A549 (cell line): ENCODE results near the gene MCTP2. TPM values are rescaled to one million over a fixed set of nuclear protein-coding genes. Genes with fewer than 3 reads are reported as not detected.

Experiments used
- ATAC-seq, 2 experiments: fragments of 200-7000 bp in 1 of 2; fragments of >200 bp in 1 of 2; cut with Nextera tagmentation in 1 of 2; cut with Tn5 transposase in 1 of 2; 3 replicates each; pipeline versions ENCODE4 v1.8.0 to v1.9.1; 2018 to 2020; ENCODE audit warnings: mild to moderate bottlenecking in 1 of 2, moderate library complexity in 1 of 2
- CTCF ChIA-PET: fragments of 300-600 bp; sonication (Branson Sonifier 250); formaldehyde crosslinking; extraction: SDS; loops from one replicate; lab custom pipeline; 2021; ENCODE audit warnings: antibody characterized with exemption, inconsistent platforms; lab: Yijun Ruan, JAX
- POLR2A ChIA-PET: fragments of 350-600 bp; formaldehyde crosslinking; extraction: SDS; loops from one replicate; lab custom pipeline; 2021; ENCODE audit warnings: antibody characterized with exemption, inconsistent platforms; lab: Yijun Ruan, JAX
- DNase-seq, 2 experiments: peaks; one replicate each; pipeline versions ENCODE4 v3.0.0 to v3.0.0-alpha.2; 2011 to 2016; ENCODE audit warnings: low read depth in 1 of 2, low spot score in 1 of 2
- FAIRE-seq: peaks from 2 replicates; lab custom pipeline; 2011; peaks lifted over from hg19 to GRCh38; lab: Jason Lieb, UNC
- H3K27ac ChIP-seq, 2 experiments: fragments of >200 bp; sonication (Bioruptor Twin); formaldehyde crosslinking; 3 replicates each; pipeline ENCODE4 v1.5.1; 2016 to 2017
- H3K4me1 ChIP-seq: fragments of >200 bp; sonication (Bioruptor Twin); formaldehyde crosslinking; 3 replicates; pipeline ENCODE4 v1.6.1; 2016
- H3K4me2 ChIP-seq: fragments of >200 bp; sonication (Bioruptor Twin); formaldehyde crosslinking; 3 replicates; pipeline ENCODE4 v1.6.1; 2016
- H3K4me3 ChIP-seq: fragments of >200 bp; sonication (Bioruptor Twin); formaldehyde crosslinking; 3 replicates; pipeline ENCODE4 v1.5.1; 2016
- H3K9me3 ChIP-seq: fragments of >200 bp; sonication (Bioruptor Twin); formaldehyde crosslinking; 3 replicates; pipeline ENCODE4 v1.6.1; 2016
- CBX2 ChIP-seq: fragments of 200-600 bp; sonication (generic); IDR thresholded peaks from 2 replicates; pipeline ENCODE4 v1.6.1; 2016; ENCODE audit warnings: low read depth, mild to moderate bottlenecking, borderline replicate concordance
- CBX8 ChIP-seq: fragments of 200-600 bp; sonication (generic); IDR thresholded peaks from 2 replicates; pipeline ENCODE4 v1.6.1; 2016
- CEBPB ChIP-seq, 2 experiments: fragments of >200 bp in 1 of 2; sonication (Bioruptor Twin) in 1 of 2; formaldehyde crosslinking in 1 of 2; IDR thresholded peaks; 2 replicates each; pipeline ENCODE4 v1.6.1; 2012 to 2016
- EHF ChIP-seq: fragments of 250-450 bp; sonication (Bioruptor Pico); IDR thresholded peaks from 2 replicates; pipeline ENCODE4 v1.5.0; 2020; ENCODE audit warnings: mild to moderate bottlenecking
- EHMT2 ChIP-seq: fragments of 200-600 bp; sonication (generic); IDR thresholded peaks from 2 replicates; pipeline ENCODE4 v1.6.1; 2016; ENCODE audit warnings: antibody characterized with exemption, low read depth, mild to moderate bottlenecking, moderate library complexity
- ESRRA ChIP-seq: fragments of 150-350 bp; IDR thresholded peaks from 2 replicates; pipeline ENCODE4 v1.6.1; 2014; ENCODE audit warnings: mild to moderate bottlenecking, low read length, borderline replicate concordance
- FOXS1 ChIP-seq: fragments of 250-450 bp; sonication (Bioruptor Pico); IDR thresholded peaks from 2 replicates; pipeline ENCODE4 v1.5.0; 2020; ENCODE audit warnings: mild to moderate bottlenecking, moderate library complexity
- HDAC2 ChIP-seq: fragments of 200-600 bp; sonication (generic); IDR thresholded peaks from 2 replicates; pipeline ENCODE4 v1.6.1; 2016
- HEYL ChIP-seq: fragments of 250-450 bp; sonication (Bioruptor Pico); IDR thresholded peaks from 2 replicates; pipeline ENCODE4 v1.8.0; 2021; ENCODE audit warnings: mild to moderate bottlenecking, moderate library complexity
- HOXA7 ChIP-seq: fragments of 250-450 bp; sonication (Bioruptor Pico); IDR thresholded peaks from 2 replicates; pipeline ENCODE4 v1.5.0; 2020; ENCODE audit warnings: mild to moderate bottlenecking, moderate library complexity
- HOXB5 ChIP-seq: fragments of 250-450 bp; sonication (Bioruptor Pico); IDR thresholded peaks from 2 replicates; pipeline ENCODE4 v1.5.0; 2020; ENCODE audit warnings: mild to moderate bottlenecking, moderate library complexity
- KDM5A ChIP-seq: fragments of 200-600 bp; sonication (generic); IDR thresholded peaks from 2 replicates; pipeline ENCODE4 v1.6.1; 2016; ENCODE audit warnings: antibody characterized with exemption, mild to moderate bottlenecking
- MAZ ChIP-seq: fragments of 150-350 bp; IDR thresholded peaks from 2 replicates; pipeline ENCODE4 v1.6.1; 2014; ENCODE audit warnings: antibody characterized with exemption, low read depth, low read length, borderline replicate concordance
- NPAS2 ChIP-seq: fragments of 250-450 bp; sonication (Bioruptor Pico); IDR thresholded peaks from 2 replicates; pipeline ENCODE4 v1.8.0; 2022; ENCODE audit warnings: mild to moderate bottlenecking, moderate library complexity, borderline replicate concordance
- NR3C1 ChIP-seq: fragments of >200 bp; sonication (Bioruptor Twin); formaldehyde crosslinking; IDR thresholded peaks from 3 replicates; pipeline ENCODE4 v1.6.1; 2017
- PHF8 ChIP-seq: fragments of 200-600 bp; sonication (generic); IDR thresholded peaks from 2 replicates; pipeline ENCODE4 v1.6.1; 2016; ENCODE audit warnings: low read depth, mild to moderate bottlenecking, antibody characterized with exemption, moderate library complexity, borderline replicate concordance
- RAD21 ChIP-seq, 2 experiments: fragments of >200 bp in 1 of 2; sonication (Bioruptor Twin) in 1 of 2; formaldehyde crosslinking in 1 of 2; IDR thresholded peaks in 1 of 2; conservative IDR thresholded peaks in 1 of 2; 2 replicates in 1 of 2; 3 replicates in 1 of 2; pipeline ENCODE4 v1.6.1; 2012 to 2018; ENCODE audit warnings: inconsistent platforms in 1 of 2
- RFX5 ChIP-seq: fragments of 450-650 bp; IDR thresholded peaks from 2 replicates; pipeline ENCODE4 v1.7.1; 2014; ENCODE audit warnings: antibody characterized with exemption, mild to moderate bottlenecking, moderate library complexity
- SMC3 ChIP-seq: fragments of >200 bp; sonication (Bioruptor Twin); formaldehyde crosslinking; IDR thresholded peaks from 3 replicates; pipeline ENCODE4 v1.6.1; 2018; ENCODE audit warnings: inconsistent platforms
- TFCP2L1 ChIP-seq: fragments of 250-450 bp; sonication (Bioruptor Pico); IDR thresholded peaks from 2 replicates; pipeline ENCODE4 v1.5.0; 2021; ENCODE audit warnings: mild to moderate bottlenecking
- WGBS: methylation state at CpG from one replicate; pipeline ENCODE4 v1.1.6; 2017; ENCODE audit errors: missing lambda C conversion rate; 5-methylcytosine and 5-hydroxymethylcytosine counted together
- polyA plus RNA-seq, 4 experiments: library from polyadenylated mRNA; depleted of rRNA in 3 of 4; stranded (reverse); fragments of >200 nt; fragmentation: RNase III in 1 of 4; extraction: RNeasy Plus Mini Kit Qiagen cat#74134 plus additional on column Dnase treatment in 1 of 4; gene quantifications; 2 replicates in 3 of 4; 3 replicates in 1 of 4; pipeline ENCODE4 v1.2.3, GENCODE V29; 2011 to 2017
- TF ChIP-seq, protein P1 (sequence below): IDR thresholded peaks from 2 replicates; pipeline ENCODE4 v1.6.1; 2012
- TF ChIP-seq, protein P2 (sequence below): fragments of 250-450 bp; sonication (Bioruptor Pico); IDR thresholded peaks from 2 replicates; pipeline ENCODE4 v1.5.0; 2021; ENCODE audit warnings: mild to moderate bottlenecking, moderate library complexity, borderline replicate concordance
- TF ChIP-seq, protein P3 (sequence below): IDR thresholded peaks from 2 replicates; pipeline ENCODE4 v1.6.1; 2012
- TF ChIP-seq, protein P4 (sequence below): IDR thresholded peaks from 2 replicates; pipeline ENCODE4 v1.6.1; 2012; ENCODE audit warnings: low read depth, borderline replicate concordance
- TF ChIP-seq, protein P5 (sequence below): fragments of 200-600 bp; sonication (generic); IDR thresholded peaks from 2 replicates; pipeline ENCODE4 v1.6.1; 2016; ENCODE audit warnings: antibody characterized with exemption, mild to moderate bottlenecking, moderate library complexity
- TF ChIP-seq, protein P6 (sequence below): fragments of 450-650 bp; IDR thresholded peaks from 2 replicates; pipeline ENCODE4 v1.6.1; 2014; ENCODE audit warnings: antibody characterized with exemption

The MCTP2 gene
- polyA plus RNA-seq, 2 of the 4 experiments (the other 2 are of a cell fraction): not detected

DNA sequence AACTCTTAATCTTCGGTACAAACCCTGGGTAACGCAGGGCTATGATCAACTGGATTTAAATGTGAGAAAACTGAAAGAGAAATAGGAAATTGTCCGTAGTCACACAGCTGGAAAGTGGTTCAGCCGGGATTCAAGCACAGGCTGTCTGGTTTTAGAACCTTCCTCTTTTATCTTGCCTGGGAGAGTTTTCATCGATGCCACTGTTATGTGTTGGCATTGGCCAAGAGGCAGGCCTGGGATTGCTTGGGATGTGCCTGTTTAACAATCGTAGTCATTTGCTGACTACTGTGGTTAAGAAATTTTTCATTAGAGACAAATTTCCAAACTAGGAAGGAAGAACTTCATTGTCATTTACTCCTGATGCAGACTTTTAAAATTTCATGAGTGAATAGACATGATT lies 4.3 kb downstream of the MCTP2 start:
- FAIRE-seq (no peak), ATAC-seq (no peak), DNase-seq (no peak)
- WGBS: 8% methylated on average over 6 of the region's 6 CpGs
- Histone ChIP-seq H3K4me2 (no peak overlapping the region), H3K9me3 (peaks cover 3% of the 10 kb centered on the region; the same call in 1 of the 3 replicates), H3K4me3 (no peak overlapping the region), H3K27ac (no peak overlapping the region), H3K4me1 (no peaks in the 10 kb centered on the region)
- ChIA-PET POLR2A (no interaction called here), CTCF (interaction anchor here (0.7 kb wide), 1 partner anchor 975 kb away, joined by 4 read pairs; no protein-coding TSS in a partner anchor)
- TF ChIP-seq HOXB5 (CRISPR knock-in tag): no peak
- TF ChIP-seq NR3C1: no peak
- TF ChIP-seq ESRRA: no peak
- no peak for TF ChIP-seq NPAS2
- TF ChIP-seq, protein P1, sequence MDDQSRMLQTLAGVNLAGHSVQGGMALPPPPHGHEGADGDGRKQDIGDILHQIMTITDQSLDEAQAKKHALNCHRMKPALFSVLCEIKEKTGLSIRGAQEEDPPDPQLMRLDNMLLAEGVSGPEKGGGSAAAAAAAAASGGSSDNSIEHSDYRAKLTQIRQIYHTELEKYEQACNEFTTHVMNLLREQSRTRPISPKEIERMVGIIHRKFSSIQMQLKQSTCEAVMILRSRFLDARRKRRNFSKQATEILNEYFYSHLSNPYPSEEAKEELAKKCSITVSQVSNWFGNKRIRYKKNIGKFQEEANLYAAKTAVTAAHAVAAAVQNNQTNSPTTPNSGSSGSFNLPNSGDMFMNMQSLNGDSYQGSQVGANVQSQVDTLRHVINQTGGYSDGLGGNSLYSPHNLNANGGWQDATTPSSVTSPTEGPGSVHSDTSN: no peak
- no peak for TF ChIP-seq FOXS1 (CRISPR knock-in tag)
- TF ChIP-seq SMC3: no peak
- TF ChIP-seq, protein P2, sequence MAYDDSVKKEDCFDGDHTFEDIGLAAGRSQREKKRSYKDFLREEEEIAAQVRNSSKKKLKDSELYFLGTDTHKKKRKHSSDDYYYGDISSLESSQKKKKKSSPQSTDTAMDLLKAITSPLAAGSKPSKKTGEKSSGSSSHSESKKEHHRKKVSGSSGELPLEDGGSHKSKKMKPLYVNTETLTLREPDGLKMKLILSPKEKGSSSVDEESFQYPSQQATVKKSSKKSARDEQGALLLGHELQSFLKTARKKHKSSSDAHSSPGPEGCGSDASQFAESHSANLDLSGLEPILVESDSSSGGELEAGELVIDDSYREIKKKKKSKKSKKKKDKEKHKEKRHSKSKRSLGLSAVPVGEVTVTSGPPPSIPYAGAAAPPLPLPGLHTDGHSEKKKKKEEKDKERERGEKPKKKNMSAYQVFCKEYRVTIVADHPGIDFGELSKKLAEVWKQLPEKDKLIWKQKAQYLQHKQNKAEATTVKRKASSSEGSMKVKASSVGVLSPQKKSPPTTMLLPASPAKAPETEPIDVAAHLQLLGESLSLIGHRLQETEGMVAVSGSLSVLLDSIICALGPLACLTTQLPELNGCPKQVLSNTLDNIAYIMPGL (CRISPR knock-in tag): no peak
- TF ChIP-seq CBX2: no peak
- TF ChIP-seq, protein P3, sequence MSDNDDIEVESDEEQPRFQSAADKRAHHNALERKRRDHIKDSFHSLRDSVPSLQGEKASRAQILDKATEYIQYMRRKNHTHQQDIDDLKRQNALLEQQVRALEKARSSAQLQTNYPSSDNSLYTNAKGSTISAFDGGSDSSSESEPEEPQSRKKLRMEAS: no peak
- no peak for TF ChIP-seq HOXA7 (CRISPR knock-in tag)
- TF ChIP-seq, protein P4, sequence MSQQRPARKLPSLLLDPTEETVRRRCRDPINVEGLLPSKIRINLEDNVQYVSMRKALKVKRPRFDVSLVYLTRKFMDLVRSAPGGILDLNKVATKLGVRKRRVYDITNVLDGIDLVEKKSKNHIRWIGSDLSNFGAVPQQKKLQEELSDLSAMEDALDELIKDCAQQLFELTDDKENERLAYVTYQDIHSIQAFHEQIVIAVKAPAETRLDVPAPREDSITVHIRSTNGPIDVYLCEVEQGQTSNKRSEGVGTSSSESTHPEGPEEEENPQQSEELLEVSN: no peak
- TF ChIP-seq EHMT2: no peak
- no peak for TF ChIP-seq RFX5
- TF ChIP-seq, protein P5, sequence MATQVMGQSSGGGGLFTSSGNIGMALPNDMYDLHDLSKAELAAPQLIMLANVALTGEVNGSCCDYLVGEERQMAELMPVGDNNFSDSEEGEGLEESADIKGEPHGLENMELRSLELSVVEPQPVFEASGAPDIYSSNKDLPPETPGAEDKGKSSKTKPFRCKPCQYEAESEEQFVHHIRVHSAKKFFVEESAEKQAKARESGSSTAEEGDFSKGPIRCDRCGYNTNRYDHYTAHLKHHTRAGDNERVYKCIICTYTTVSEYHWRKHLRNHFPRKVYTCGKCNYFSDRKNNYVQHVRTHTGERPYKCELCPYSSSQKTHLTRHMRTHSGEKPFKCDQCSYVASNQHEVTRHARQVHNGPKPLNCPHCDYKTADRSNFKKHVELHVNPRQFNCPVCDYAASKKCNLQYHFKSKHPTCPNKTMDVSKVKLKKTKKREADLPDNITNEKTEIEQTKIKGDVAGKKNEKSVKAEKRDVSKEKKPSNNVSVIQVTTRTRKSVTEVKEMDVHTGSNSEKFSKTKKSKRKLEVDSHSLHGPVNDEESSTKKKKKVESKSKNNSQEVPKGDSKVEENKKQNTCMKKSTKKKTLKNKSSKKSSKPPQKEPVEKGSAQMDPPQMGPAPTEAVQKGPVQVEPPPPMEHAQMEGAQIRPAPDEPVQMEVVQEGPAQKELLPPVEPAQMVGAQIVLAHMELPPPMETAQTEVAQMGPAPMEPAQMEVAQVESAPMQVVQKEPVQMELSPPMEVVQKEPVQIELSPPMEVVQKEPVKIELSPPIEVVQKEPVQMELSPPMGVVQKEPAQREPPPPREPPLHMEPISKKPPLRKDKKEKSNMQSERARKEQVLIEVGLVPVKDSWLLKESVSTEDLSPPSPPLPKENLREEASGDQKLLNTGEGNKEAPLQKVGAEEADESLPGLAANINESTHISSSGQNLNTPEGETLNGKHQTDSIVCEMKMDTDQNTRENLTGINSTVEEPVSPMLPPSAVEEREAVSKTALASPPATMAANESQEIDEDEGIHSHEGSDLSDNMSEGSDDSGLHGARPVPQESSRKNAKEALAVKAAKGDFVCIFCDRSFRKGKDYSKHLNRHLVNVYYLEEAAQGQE: no peak
- TF ChIP-seq CEBPB (IDR thresholded peaks at IDR 0.05): no peak

DNA sequence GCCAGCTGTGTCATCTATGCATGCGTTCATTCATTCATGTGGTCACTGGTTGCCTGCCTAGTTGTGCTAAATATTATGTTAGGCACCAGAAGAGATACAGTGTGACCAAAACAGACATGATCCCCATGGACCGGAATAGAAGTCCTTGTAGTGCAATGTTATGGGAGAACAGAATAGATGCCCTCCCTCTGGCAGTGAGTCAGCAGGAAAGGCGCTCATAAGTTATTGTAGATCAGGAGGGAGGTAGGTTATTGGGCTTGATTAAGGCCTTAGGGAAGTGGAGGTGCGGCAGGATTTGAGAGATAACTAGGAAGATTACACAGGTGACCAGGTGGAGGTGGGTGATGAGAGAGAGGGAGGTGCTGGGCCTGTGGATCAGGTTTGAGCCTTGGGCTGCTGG lies 5.2 kb downstream of the MCTP2 start:
- CTCF ChIA-PET: no interaction called here
- Histone ChIP-seq H3K9me3 (0 out of 3 replicates have a peak, but pooled peaks cover 3% of the 10 kb centered on the region), H3K4me1 (no peaks in the 10 kb centered on the region), H3K4me2 (no peak overlapping the region)
- FAIRE-seq (no peak), ATAC-seq (no peak)
- 19% methylated on average over 4 of the region's 4 CpGs for WGBS
- no peak for TF ChIP-seq TFCP2L1 (CRISPR knock-in tag)
- no peak for TF ChIP-seq EHF (CRISPR knock-in tag)
- TF ChIP-seq, protein P1: no peak
- no peak for TF ChIP-seq KDM5A
- TF ChIP-seq HDAC2: no peak
- TF ChIP-seq, protein P6, sequence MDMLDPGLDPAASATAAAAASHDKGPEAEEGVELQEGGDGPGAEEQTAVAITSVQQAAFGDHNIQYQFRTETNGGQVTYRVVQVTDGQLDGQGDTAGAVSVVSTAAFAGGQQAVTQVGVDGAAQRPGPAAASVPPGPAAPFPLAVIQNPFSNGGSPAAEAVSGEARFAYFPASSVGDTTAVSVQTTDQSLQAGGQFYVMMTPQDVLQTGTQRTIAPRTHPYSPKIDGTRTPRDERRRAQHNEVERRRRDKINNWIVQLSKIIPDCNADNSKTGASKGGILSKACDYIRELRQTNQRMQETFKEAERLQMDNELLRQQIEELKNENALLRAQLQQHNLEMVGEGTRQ: no peak
- no peak for TF ChIP-seq RAD21 (conservative IDR thresholded peaks at IDR 0.05 in 1 of 2, IDR thresholded peaks at IDR 0.05 in 1 of 2)
- no peak for TF ChIP-seq CEBPB (IDR thresholded peaks at IDR 0.05)
- no peak for TF ChIP-seq EHMT2
- TF ChIP-seq FOXS1 (CRISPR knock-in tag): no peak
- no peak for TF ChIP-seq HEYL (CRISPR knock-in tag)
- no peak for TF ChIP-seq CBX2
- TF ChIP-seq, protein P2 (CRISPR knock-in tag): no peak
- TF ChIP-seq MAZ: no peak
- TF ChIP-seq PHF8: no peak
- TF ChIP-seq CBX8: no peak
- TF ChIP-seq, all 56 proteins: peak for 0
- Histone ChIP-seq H3K27ac (no peak overlapping the region), H3K4me3 (no peak overlapping the region)
- DNase-seq: no peak
- POLR2A ChIA-PET: no interaction called here
